PFSK-1 (cell line): ENCODE data around the gene CPTP.

Experiments
- FOXP2 ChIP-seq: optimal IDR thresholded peaks from 2 replicates; pipeline ENCODE3; 2011; ENCODE audit warnings: borderline replicate concordance, control low read depth, inconsistent platforms; ENCODE audit not compliant: insufficient read depth; ENCODE audit errors: extremely low read length, extremely low read depth
- POLR2AphosphoS5 ChIP-seq: IDR thresholded peaks from 2 replicates; pipeline ENCODE4 v1.6.1; 2012; ENCODE audit warnings: low read depth, mild to moderate bottlenecking, control low read depth, low read length, moderate library complexity
- REST ChIP-seq, 2 experiments: IDR thresholded peaks; 2 replicates each; pipeline versions ENCODE4 v1.6.1 to v1.8.0; 2011 to 2012; ENCODE audit warnings: low read depth in 2 of 2, low read length in 2 of 2, control low read depth in 1 of 2, inconsistent platforms in 1 of 2, mild to moderate bottlenecking in 1 of 2, moderate library complexity in 1 of 2; ENCODE audit not compliant: insufficient read depth in 1 of 2
- SIN3A ChIP-seq: IDR thresholded peaks from 2 replicates; pipeline ENCODE4 v1.6.1; 2012; ENCODE audit warnings: mild to moderate bottlenecking, low read length, moderate library complexity, borderline replicate concordance; ENCODE audit not compliant: insufficient read depth
- TAF1 ChIP-seq: IDR thresholded peaks from 2 replicates; pipeline ENCODE4 v1.6.1; 2012; ENCODE audit warnings: low read length, control low read depth, borderline replicate concordance; ENCODE audit not compliant: insufficient read depth

The CPTP gene

GRCh38 chr1:1283821-1284220 is 40.8 kb upstream of the CPTP start:
- TF ChIP-seq SIN3A (no peak), FOXP2 (no peak), REST (IDR thresholded peaks at IDR 0.05; ENCODE audit: insufficient read depth in 1 of 2, low read depth in 2 of 2, low read length in 2 of 2) (no peak), TAF1 (no peak), POLR2AphosphoS5 (no peak)

- TF ChIP-seq FOXP2 (no peak), SIN3A (no peak), POLR2AphosphoS5 (no peak), REST (IDR thresholded peaks at IDR 0.05; ENCODE audit: insufficient read depth in 1 of 2, low read depth in 2 of 2, low read length in 2 of 2) (no peak), TAF1 (no peak)
Measured at GRCh38 chr1:1284221-1285101, 40.1 kb upstream of the CPTP start.

GRCh38 chr1:1285102-1285571 is 39.5 kb upstream of the CPTP start:
- TF ChIP-seq SIN3A (no peak), REST (IDR thresholded peaks at IDR 0.05; ENCODE audit: insufficient read depth in 1 of 2, low read depth in 2 of 2, low read length in 2 of 2) (no peak), FOXP2 (no peak), TAF1 (no peak), POLR2AphosphoS5 (no peak)

- TF ChIP-seq SIN3A (no peak), REST (IDR thresholded peaks at IDR 0.05; ENCODE audit: insufficient read depth in 1 of 2, low read depth in 2 of 2, low read length in 2 of 2) (no peak), POLR2AphosphoS5 (no peak), FOXP2 (no peak), TAF1 (no peak)
Measured at GRCh38 chr1:1285611-1286311, 38.8 kb upstream of the CPTP start.
